ENCODE measurements around the gene ZNF528. TPM values are rescaled to one million over a fixed set of nuclear protein-coding genes. Genes with fewer than 3 reads are reported as not detected.

Gene ZNF528
- 8.6 and 12.6 TPM in 2 replicates for total RNA-seq (2014; rRNA removed; shearing (Covaris generic))

- Histone ChIP-seq H3K4me3 (peak within 1 kb of the TSS; percentile 54), H3K9me3 (replicated peaks) (peaks cover 4% of the 10 kb centered on the region; the same call in 1 of the 2 replicates), H3K27me3 (replicated peaks) (no peaks in the 10 kb centered on the region), H3K4me1 (replicated peaks) (0 out of 2 replicates have a peak, but pooled peaks cover 4% of the 10 kb centered on the region), H3K27ac (peak within 1 kb of the TSS; percentile 73), H3K36me3 (peaks cover 37% of the 10 kb centered on the region)
- peak; percentile 87 to 97 for DNase-seq (ENCODE audit: low read depth in 1 of 2, low spot score in 2 of 2)
Measured at GRCh38 chr19:52397310-52398080, at the start of gene ZNF528. Gene ZNF528, plus strand, starts transcription at chr19:52397849. Its CDS starts 4,165 bp downstream, at chr19:52402014.

- peaks cover 3% of the 10 kb centered on the region; the same call in 1 of the 2 replicates for H3K9me3 ChIP-seq (replicated peaks)
- H3K36me3 ChIP-seq: no peaks in the 10 kb centered on the region
- H3K27me3 ChIP-seq (replicated peaks): no peaks in the 10 kb centered on the region
- no peak for DNase-seq (ENCODE audit: low read depth in 1 of 2, low spot score in 2 of 2)
- H3K27ac ChIP-seq: no peak overlapping the region
- no peaks in the 10 kb centered on the region for H3K4me1 ChIP-seq (replicated peaks)
- H3K4me3 ChIP-seq: no peak overlapping the region
Measured at GRCh38 chr19:52351512-52351911, 46.1 kb upstream of the ZNF528 start.

- no peak for DNase-seq (ENCODE audit: low read depth in 1 of 2, low spot score in 2 of 2)
- H3K27ac ChIP-seq: no peak overlapping the region
- peaks cover 20% of the 10 kb centered on the region for H3K9me3 ChIP-seq (replicated peaks)
- H3K27me3 ChIP-seq (replicated peaks): no peaks in the 10 kb centered on the region
- no peaks in the 10 kb centered on the region for H3K4me1 ChIP-seq (replicated peaks)
- no peak overlapping the region for H3K4me3 ChIP-seq
- H3K36me3 ChIP-seq: no peaks in the 10 kb centered on the region
Measured at GRCh38 chr19:52366414-52366824, 31.2 kb upstream of the ZNF528 start.

- H3K4me1 ChIP-seq (replicated peaks): no peaks in the 10 kb centered on the region
- no peaks in the 10 kb centered on the region for H3K36me3 ChIP-seq
- H3K27me3 ChIP-seq (replicated peaks): no peaks in the 10 kb centered on the region
- DNase-seq (ENCODE audit: low read depth in 1 of 2, low spot score in 2 of 2): peak; percentile 68 to 79
- peaks cover 20% of the 10 kb centered on the region; the same call in 1 of the 2 replicates for H3K9me3 ChIP-seq (replicated peaks)
- H3K27ac ChIP-seq: peak within 1 kb of the TSS; percentile 87
- peak within 1 kb of the TSS; percentile 44 for H3K4me3 ChIP-seq
Measured at GRCh38 chr19:52369559-52370340, 27.9 kb upstream of the ZNF528 start, which contains the start of gene ZNF880. Gene ZNF880, plus strand, starts transcription at chr19:52369923. Its CDS starts 43 bp downstream, at chr19:52369966.

GRCh38 chr19:52370341-52370710 lies 27.3 kb upstream of the ZNF528 start:
- DNase-seq (ENCODE audit: low read depth in 1 of 2, low spot score in 2 of 2): no peak
- Histone ChIP-seq H3K9me3 (replicated peaks) (peaks cover 18% of the 10 kb centered on the region; the same call in 1 of the 2 replicates), H3K27ac (peak overlapping the region; percentile 87), H3K4me3 (peak overlapping the region; percentile 44), H3K36me3 (no peaks in the 10 kb centered on the region), H3K4me1 (replicated peaks) (no peaks in the 10 kb centered on the region), H3K27me3 (replicated peaks) (no peaks in the 10 kb centered on the region)

- Histone ChIP-seq H3K27ac (no peak overlapping the region), H3K4me3 (no peak overlapping the region), H3K27me3 (replicated peaks) (no peaks in the 10 kb centered on the region), H3K4me1 (replicated peaks) (no peaks in the 10 kb centered on the region), H3K36me3 (peaks cover 14% of the 10 kb centered on the region), H3K9me3 (replicated peaks) (peaks cover 12% of the 10 kb centered on the region; the same call in 1 of the 2 replicates)
- no peak for DNase-seq (ENCODE audit: low read depth in 1 of 2, low spot score in 2 of 2)
Measured at GRCh38 chr19:52391135-52391534, 6.5 kb upstream of the ZNF528 start.

- Histone ChIP-seq H3K9me3 (replicated peaks) (peaks cover 4% of the 10 kb centered on the region; the same call in 1 of the 2 replicates), H3K4me3 (peak overlapping the region; percentile 54), H3K27me3 (replicated peaks) (no peaks in the 10 kb centered on the region), H3K27ac (peak overlapping the region; percentile 73), H3K36me3 (peaks cover 43% of the 10 kb centered on the region), H3K4me1 (replicated peaks) (0 out of 2 replicates have a peak, but pooled peaks cover 4% of the 10 kb centered on the region)
- peak in 1 of 2 experiments; percentile 43 for DNase-seq (ENCODE audit: low read depth in 1 of 2, low spot score in 2 of 2)
Measured at GRCh38 chr19:52398081-52398441, 412 bp downstream of the ZNF528 start.

GRCh38 chr19:52410276-52410675 lies 12.6 kb downstream of the ZNF528 start:
- no peak for DNase-seq (ENCODE audit: low read depth in 1 of 2, low spot score in 2 of 2)
- Histone ChIP-seq H3K27ac (no peak overlapping the region), H3K36me3 (peaks cover 45% of the 10 kb centered on the region), H3K9me3 (replicated peaks) (peaks cover 20% of the 10 kb centered on the region), H3K4me3 (no peak overlapping the region), H3K4me1 (replicated peaks) (no peaks in the 10 kb centered on the region), H3K27me3 (replicated peaks) (no peaks in the 10 kb centered on the region)

GRCh38 chr19:52415711-52416110 lies 18.1 kb downstream of the ZNF528 start:
- peaks cover 38% of the 10 kb centered on the region for H3K9me3 ChIP-seq (replicated peaks)
- H3K27me3 ChIP-seq (replicated peaks): no peaks in the 10 kb centered on the region
- peaks cover 3% of the 10 kb centered on the region; the same call in 1 of the 2 replicates for H3K36me3 ChIP-seq
- no peaks in the 10 kb centered on the region for H3K4me1 ChIP-seq (replicated peaks)
- no peak overlapping the region for H3K27ac ChIP-seq
- DNase-seq (ENCODE audit: low read depth in 1 of 2, low spot score in 2 of 2): no peak
- H3K4me3 ChIP-seq: no peak overlapping the region

- no peaks in the 10 kb centered on the region for H3K27me3 ChIP-seq (replicated peaks)
- no peak for DNase-seq (ENCODE audit: low read depth in 1 of 2, low spot score in 2 of 2)
- H3K9me3 ChIP-seq (replicated peaks): peaks cover 4% of the 10 kb centered on the region; the same call in 1 of the 2 replicates
- H3K36me3 ChIP-seq: no peaks in the 10 kb centered on the region
- H3K27ac ChIP-seq: no peak within 1 kb of the TSS
- H3K4me1 ChIP-seq (replicated peaks): no peaks in the 10 kb centered on the region
- no peak within 1 kb of the TSS for H3K4me3 ChIP-seq
Measured at GRCh38 chr19:52428937-52429336, 31.3 kb downstream of the ZNF528 start, which contains the start of gene ZNF534. Gene ZNF534, plus strand, starts transcription at chr19:52429148. Its CDS starts 2,327 bp downstream, at chr19:52431475.

GRCh38 chr19:52442179-52442578 lies 44.5 kb downstream of the ZNF528 start:
- Histone ChIP-seq H3K4me1 (replicated peaks) (no peaks in the 10 kb centered on the region), H3K4me3 (no peak overlapping the region), H3K27me3 (replicated peaks) (no peaks in the 10 kb centered on the region), H3K36me3 (no peaks in the 10 kb centered on the region), H3K27ac (no peak overlapping the region), H3K9me3 (replicated peaks) (peaks cover 17% of the 10 kb centered on the region)
- no peak for DNase-seq (ENCODE audit: low read depth in 1 of 2, low spot score in 2 of 2)

- Histone ChIP-seq H3K36me3 (no peaks in the 10 kb centered on the region), H3K4me3 (no peak overlapping the region), H3K27me3 (replicated peaks) (no peaks in the 10 kb centered on the region), H3K4me1 (replicated peaks) (no peaks in the 10 kb centered on the region), H3K9me3 (replicated peaks) (peaks cover 16% of the 10 kb centered on the region), H3K27ac (no peak overlapping the region)
- no peak for DNase-seq (ENCODE audit: low read depth in 1 of 2, low spot score in 2 of 2)
Measured at GRCh38 chr19:52444506-52444905, 46.9 kb downstream of the ZNF528 start.

- DNase-seq (ENCODE audit: low read depth in 1 of 2, low spot score in 2 of 2): no peak
- no peaks in the 10 kb centered on the region for H3K27me3 ChIP-seq (replicated peaks)
- no peaks in the 10 kb centered on the region for H3K36me3 ChIP-seq
- peaks cover 23% of the 10 kb centered on the region; the same call in 1 of the 2 replicates for H3K9me3 ChIP-seq (replicated peaks)
- no peak overlapping the region for H3K4me3 ChIP-seq
- H3K4me1 ChIP-seq (replicated peaks): no peaks in the 10 kb centered on the region
- no peak overlapping the region for H3K27ac ChIP-seq
Measured at GRCh38 chr19:52451241-52451640, 53.6 kb downstream of the ZNF528 start.
